NCI-H2081 (cell line): ENCODE measurements around the gene ERC2.

ENCODE experiments used
- DNase-seq, 2 experiments: peaks; one replicate each; lab custom pipeline; 2025; lab: John Stamatoyannopoulos, UW

The ERC2 gene

GRCh38 chr3:55474213-55474632 is 994.0 kb downstream of the ERC2 start:
- DNase-seq: no peak

- no peak for DNase-seq
Observed at GRCh38 chr3:55473788-55474187, 994.5 kb downstream of the ERC2 start.

GRCh38 chr3:55471522-55472280 is 996.6 kb downstream of the ERC2 start:
- DNase-seq: no peak

- no peak for DNase-seq
Observed at GRCh38 chr3:55471084-55471483, 997.2 kb downstream of the ERC2 start.

GRCh38 chr3:55469957-55470526 is 998.2 kb downstream of the ERC2 start:
- no peak for DNase-seq

GRCh38 chr3:55468251-55468650 is 1000.0 kb downstream of the ERC2 start:
- no peak for DNase-seq

GRCh38 chr3:55467099-55467498 is 1001.2 kb downstream of the ERC2 start:
- DNase-seq: no peak

- DNase-seq: no peak
Observed at GRCh38 chr3:55466526-55466925, 1001.7 kb downstream of the ERC2 start.

GRCh38 chr3:55461896-55462295 is 1006.4 kb downstream of the ERC2 start:
- no peak for DNase-seq

- no peak for DNase-seq
Observed at GRCh38 chr3:55459838-55460237, 1008.4 kb downstream of the ERC2 start.
